ENCODE measurements around the gene FAM13A.

DNA sequence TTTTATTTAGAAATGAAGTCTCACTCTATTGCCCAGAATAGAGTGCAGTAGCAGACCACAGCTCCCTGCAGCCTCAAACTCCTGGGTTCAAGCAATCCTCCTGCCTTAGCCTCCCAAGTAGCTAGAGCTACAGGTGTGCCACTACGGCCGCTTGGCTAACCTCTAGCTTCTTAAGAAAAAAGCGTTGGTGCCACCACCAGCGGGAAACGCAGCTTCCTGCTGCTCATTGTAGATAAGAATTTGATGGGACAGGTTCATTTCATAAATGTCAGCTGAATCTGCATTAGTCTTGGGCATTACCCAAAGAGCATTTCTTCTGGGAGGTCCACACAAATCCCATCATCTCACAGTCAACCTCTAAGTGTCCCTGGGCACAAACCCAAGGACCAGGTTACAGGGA, 326.2 kb downstream of the FAM13A start:
- TF ChIP-seq, protein P1, sequence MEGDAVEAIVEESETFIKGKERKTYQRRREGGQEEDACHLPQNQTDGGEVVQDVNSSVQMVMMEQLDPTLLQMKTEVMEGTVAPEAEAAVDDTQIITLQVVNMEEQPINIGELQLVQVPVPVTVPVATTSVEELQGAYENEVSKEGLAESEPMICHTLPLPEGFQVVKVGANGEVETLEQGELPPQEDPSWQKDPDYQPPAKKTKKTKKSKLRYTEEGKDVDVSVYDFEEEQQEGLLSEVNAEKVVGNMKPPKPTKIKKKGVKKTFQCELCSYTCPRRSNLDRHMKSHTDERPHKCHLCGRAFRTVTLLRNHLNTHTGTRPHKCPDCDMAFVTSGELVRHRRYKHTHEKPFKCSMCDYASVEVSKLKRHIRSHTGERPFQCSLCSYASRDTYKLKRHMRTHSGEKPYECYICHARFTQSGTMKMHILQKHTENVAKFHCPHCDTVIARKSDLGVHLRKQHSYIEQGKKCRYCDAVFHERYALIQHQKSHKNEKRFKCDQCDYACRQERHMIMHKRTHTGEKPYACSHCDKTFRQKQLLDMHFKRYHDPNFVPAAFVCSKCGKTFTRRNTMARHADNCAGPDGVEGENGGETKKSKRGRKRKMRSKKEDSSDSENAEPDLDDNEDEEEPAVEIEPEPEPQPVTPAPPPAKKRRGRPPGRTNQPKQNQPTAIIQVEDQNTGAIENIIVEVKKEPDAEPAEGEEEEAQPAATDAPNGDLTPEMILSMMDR (IDR thresholded peaks at IDR 0.05) = no peak
- TF ChIP-seq POLR2AphosphoS5 (IDR thresholded peaks at IDR 0.05; ENCODE audit: insufficient read depth in 1 of 2, low read depth in 1 of 2) (no peak), POLR2A (IDR thresholded peaks at IDR 0.05) (no peak)

Measured in vagina (tissue), 2 donors.